NCI-H2171 treated with DMSO at 0.1 percent for 48 hours (cell line): Measurements from ENCODE around the gene UPF1.
A peak's percentile ranks its signal among the peaks of the same experiment; 100 is the strongest.

ENCODE experiments used
- DNase-seq: peaks from one replicate; lab custom pipeline; 2025; lab: John Stamatoyannopoulos, UW

Gene UPF1

DNA sequence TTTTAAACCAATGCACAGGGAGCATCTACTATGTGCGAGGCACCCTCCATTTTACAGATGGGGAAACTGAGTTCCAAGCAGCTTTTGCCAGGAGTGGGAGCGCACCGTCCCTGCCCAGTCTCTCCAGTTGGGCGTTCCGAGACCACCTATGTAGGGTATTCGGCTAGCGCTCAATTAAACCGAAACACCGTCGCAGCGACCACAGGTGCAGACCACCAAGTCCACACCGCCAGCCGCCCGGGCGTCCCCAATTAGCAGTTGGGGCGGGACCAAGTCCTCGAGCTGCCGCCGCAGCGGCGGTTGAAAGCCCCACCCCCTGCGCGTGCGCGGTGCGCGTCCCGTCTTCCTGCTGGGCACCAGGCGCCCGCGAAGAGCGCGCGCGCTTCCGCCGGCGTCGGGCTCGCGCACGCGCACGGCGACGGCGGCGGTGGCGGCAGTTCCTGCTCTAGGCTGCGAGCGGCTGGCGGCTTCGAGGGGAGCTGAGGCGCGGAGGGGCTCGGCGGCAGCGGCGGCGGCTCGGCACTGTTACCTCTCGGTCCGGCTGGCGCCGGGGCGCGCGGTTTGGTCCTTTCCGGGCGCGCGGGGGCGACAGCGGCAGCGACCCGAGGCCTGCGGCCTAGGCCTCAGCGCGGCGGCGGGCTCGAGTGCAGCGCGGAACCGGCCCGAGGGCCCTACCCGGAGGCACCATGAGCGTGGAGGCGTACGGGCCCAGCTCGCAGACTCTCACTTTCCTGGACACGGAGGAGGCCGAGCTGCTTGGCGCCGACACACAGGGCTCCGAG, at the start of gene UPF1:
Gene UPF1, plus strand, starts transcription at position 436 of the 782 bp plus-strand sequence. Its CDS starts 251 bp downstream, at position 687.
- peak; percentile 89 for DNase-seq

DNA sequence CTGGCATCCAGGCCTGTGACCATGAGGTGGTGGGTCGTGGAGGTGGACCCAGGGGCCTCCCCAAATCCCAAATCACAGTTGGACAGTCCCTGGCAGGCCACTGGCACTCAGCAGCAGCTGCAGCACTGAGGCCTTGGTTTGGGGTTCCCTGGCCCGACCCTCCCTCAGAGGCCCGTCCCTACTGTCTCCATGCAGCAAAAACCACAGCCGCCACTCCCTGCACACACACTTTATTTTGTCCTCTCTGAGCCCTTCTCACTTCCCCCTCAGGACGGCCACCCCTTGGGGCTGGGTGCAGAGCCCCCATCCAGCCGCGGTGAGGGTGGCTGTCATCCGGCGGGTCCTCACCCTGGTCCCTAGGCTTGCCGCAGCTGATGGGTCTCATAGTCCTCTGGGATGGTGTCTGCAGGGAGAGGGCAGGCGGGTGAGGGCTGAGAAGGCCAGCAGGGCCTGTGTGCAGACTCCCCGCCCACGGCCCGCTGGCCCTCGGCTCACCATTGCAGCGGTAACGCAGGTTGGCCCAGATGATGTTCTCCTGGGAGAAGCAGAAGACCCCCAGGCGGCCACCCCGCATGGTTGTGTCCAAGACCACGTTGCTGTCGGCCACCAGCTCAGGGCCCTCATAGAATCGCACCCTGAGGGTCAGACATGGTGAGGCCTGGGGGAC, 49.1 kb upstream of the UPF1 start:
- DNase-seq: no peak

DNA sequence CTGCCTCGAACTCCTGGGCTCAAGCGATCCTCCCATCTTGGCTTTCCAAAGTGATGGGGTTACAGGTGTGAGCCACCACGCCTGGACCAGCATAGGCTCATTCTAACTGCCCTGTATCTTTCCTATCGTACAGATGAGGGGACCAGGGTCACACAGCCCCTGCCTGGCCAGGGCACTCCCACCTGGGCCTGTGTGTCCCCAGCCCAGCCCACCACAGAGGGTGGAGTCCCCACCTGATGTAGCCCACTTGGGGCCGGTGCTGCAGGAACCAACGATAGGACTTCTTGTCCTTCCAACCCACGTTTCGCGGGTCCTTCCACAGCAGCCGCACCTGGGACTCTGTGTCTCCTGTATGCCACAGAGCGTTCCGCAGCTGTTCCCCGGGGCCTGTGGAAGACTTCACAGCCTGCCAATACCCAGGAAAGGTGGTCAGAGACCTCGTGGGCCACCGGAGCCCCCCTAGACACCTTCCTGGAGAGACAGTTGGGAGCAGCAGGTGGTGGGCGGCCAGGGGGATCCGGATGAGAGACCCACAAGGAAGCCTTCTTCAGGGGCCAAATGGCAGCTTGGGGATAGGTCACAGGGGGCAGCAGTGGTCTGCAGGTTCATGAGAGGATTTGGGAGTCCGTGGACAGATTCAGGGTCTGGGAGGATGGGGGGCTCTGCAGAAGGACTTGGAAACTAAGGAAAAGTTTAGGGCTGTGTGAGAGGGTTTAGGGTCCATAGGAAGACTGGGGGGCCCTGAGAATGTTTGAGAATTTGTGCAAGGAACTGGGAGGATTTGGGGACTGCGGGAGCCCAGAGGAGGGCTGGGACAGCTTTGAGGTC, 47.6 kb upstream of the UPF1 start:
- DNase-seq: no peak

DNA sequence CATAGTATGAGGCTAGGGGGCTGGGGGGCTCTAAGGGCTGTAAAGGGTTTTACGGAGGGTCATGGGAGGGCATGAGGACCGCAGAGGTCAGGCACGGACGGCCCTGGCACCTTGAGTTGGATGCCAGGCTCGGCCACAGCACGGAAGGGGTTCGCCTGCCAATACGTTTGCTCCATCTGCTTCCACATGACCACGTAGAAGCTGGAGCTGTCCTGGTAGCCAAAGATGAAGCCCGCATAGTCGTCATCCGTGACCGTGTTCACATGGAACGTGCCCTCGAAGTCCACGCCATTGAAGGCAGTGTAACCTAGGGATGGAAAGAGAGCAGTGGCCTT, 47.0 kb upstream of the UPF1 start:
- DNase-seq: no peak

DNA sequence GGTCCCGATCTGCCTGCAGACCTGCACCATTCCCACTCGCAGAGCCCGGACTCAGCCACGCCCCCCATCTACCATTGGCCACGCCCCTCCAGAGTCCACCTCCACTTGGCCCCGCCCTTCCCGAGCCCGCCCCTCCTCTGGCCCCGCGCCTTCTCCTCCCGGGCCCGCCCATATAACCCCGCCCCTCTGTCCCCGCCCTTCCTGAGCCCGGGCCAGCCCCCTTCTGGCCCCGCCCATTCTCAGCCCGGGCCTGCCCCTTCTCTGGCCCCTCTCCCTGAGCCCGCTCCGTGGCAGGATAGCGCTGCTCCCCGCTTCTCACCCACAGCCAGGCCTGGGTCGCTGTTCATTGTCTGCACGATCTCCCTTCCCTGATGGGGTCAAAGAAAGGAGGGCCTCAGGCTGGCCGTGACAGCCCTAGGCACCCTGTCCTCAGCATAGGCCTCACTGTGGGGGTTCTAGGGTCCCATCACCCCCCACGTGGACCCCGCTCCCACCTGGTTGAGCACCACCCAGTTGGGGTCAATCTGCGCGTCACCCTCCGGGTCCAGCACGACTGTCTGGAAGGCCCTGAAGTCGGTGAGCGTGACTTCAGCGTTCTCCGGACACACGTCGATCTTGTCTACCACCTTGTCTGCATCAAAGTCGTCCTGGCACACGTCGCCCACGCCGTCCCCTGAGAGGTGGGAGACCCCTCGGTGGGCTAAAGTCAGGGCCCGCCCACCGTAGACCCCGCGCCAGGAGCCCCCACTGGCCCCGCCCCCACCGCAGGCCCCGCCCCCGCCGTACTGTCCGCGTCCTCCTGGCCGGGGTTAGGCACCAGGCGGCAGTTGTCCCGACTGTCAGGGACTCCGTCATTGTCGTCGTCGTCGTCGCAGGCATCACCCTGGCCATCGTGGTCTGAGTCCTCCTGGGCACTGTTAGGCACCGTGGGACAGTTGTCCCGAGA, 46.3 kb upstream of the UPF1 start:
- DNase-seq: peak; percentile 40

DNA sequence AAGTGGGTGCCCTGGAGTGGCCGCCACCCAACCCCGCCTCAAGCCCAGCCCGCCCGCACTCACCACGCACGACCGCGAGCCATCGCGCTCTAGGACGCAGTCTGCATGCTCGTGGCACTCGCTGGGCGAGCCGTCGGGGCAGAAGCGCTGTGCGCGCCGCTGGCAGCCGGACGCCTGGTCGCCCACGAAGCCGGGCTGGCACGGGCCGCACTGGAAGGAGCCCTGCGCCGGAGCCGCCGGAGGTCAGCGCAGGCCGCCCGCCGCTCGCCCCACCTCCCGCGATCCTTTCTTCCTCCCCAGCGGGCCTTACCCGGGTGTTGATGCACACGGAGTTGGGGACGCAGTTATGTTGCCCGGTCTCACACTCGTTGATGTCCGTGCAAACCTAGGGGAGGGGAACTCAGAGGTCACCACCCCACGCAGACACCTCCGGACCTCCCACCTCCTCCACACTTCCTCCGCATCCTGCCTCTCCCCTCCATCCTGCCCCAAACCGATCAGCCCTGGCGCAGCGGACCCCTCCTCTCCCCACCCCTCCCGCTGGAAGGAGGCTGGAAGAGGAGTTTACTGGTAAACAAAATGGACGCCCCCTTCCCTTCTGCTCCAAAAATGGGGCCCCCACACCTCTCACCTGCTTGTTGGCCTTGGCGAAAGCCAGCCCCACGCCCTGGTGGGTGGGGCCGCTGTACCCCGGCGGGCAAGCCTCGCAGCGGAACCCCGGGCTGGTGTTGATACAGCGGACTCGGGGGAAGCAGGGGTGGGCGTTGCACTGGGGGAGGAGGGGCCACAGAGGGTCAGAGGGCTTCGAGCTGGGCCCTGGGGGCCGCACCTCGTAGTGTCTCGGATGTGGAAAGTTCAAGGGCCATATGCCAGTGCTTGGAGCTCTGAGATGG, 43.0 kb upstream of the UPF1 start:
- DNase-seq: no peak

DNA sequence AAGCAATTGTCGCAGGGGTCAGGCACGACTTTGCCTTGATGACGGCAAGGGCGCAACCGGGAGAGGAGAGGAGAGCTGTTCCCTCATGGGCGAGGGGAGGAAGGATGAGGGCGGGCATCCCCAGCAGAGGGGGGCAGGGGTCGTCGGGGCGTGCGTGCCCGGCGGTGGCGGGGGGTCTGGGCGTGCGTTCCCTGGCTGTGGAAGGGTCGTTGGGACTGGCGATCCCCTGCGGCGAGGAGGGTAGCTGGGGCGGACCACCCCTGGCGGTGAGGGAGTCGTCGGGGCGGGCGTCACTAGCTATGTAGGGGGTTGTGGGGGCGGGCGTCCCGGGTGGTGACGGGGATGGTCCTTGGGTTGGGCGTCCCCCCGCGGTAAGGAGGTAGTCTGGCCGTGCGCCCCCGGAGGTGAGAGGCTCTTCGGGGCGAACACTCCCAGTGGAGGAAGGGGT, 42.3 kb upstream of the UPF1 start:
- DNase-seq: no peak

DNA sequence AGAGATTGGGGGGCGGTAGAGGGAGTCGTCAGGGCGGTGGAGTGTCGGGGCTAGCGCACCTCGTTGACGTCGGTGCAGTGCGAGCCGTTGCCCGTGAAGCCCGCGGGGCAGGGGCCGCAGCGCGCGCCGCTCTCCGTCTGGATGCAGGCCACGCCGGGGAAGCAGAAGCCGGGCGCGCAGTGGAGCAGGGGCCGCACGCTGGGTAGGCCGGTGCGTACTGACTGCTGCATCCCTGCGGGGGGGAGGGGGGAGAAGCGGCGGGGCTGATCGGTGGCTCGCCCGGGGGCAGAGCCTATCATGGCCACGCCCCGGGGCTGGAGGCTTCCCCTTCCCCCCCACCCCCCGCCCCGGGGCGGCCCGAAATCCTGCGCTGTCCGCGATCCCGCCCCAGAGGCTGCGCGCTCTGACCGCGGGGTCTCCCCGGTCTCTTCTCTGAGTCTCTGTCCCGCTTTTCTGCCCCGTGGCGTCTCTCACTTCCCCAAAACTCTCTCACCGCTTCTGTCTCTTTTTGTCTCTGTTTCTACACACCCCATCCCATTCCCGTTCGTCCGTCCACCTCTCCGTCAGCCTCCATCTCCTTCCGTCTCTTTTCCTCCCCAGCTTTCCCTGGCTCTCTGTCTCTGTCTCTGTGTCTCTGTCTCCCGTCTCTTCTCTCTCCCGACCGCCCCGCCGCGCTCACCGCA, 41.7 kb upstream of the UPF1 start:
- DNase-seq: no peak

DNA sequence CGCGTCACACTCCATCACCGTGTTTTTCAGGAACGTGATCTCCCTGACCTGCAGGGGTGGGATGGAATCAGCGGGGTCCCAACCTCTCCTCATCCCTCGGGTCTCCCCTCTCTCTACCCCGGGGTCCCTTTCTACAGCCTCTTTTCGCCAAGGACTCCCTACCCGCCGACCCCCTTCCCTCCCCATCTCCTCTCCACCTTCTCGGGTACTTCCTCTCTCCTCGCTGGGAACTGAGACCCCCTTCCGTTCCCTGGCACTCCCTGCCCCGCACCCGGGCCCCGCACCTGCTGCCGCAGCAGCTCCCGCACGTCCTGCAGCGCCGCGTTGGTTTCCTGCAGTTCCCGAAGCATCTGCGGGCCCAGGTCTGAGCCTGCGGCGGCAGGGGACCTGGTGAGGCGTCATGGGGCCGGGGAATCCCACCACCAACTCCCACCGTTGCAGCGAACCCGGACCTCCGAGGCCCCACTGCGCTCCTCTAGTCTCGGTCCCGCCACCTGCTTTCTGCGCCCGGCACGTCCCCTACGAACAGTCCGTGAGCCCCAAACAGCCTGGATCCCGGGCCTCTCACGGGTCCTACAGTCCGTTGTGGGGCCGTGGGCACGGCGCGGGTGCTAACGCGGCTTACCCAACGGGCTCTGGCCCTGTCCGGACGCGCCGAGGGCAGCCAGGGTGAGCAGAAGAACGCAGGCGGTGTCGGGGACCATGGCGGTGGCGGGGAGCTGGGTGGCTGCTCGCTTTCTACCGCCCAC, 41.0 kb upstream of the UPF1 start, which contains the start of gene COMP:
Gene COMP, minus strand, starts transcription at position 740 of the 749 bp plus-strand sequence. Its CDS starts 36 bp downstream, at position 704.
- DNase-seq: no peak

DNA sequence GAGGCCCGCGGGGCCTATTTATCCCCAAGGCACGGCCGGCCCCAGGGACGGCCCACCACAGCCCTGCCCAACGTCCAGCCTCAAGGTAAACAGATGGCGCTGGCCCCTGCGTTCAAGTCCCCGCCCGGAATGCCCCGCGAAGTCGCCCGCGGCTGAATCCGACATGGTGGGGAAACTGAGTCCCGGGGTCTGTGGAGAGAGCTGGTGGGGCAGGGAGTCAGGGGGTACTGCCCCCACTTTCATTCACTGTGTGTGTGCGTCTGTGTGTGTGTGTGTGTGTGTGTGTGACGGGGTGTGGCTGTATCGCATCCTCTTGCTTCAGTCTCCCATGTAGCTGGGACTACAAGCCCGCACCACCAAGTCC, 40.5 kb upstream of the UPF1 start:
- DNase-seq: no peak

DNA sequence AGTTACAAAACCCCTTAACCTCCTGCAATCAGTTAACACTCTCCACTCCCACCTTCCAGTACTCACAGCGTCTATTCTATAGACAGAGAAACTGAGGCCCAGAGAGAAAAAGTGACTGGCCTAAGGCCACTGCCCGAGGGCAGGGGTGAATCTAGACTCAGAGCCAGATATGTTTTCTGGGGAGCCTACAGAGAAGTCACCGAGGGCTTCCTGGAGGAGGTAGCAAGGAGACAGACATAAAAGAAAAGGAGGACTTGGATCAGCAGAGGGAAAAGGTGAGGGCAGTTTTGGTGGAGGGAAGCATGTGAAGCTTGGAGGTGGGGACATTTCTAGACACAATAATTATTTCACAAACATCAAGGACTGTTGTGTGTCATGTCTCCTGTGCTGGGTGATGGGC, 39.1 kb upstream of the UPF1 start:
- no peak for DNase-seq

DNA sequence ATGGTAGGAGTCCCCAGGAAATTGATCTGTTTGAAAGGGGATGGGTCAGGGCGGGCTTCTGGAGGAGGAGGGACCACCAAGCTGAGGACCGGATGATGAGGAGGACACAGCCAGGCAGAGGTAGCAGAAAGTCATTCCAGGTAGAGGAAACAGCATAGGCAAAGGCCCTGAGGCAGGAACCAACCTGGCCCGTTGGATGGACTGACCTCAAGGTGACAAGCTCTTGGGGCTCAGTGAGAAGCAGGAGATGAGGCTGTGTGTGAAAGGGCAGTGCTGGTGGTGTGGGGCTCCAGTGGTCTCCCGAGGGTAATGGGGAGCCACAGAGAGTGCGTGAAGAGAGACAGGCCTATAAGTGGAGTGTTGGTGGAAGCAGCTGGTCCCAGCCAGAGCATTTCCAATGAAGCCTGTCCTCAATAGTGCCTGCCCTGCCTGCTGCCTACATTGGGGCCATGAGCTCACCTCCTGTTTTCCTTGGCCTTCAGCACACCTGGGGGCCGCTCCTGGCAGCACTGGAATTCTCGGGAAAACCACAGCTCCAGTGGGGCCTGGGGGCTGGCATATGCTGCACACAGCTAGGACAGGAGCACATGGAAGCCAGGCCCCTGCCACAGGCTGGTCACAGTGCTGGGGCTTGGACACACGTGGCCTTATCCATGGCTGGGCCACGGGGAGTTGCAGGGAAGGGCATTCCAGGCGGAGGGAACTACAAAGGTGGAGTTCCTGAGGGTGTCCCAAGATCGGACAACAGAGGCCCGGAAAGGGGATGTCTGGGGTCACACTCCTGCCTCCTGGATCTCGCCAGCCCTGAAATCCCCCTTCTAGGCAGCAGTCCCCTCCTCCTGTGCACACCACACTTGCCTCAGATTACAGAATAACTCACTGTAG, 38.4 kb upstream of the UPF1 start:
- no peak for DNase-seq

DNA sequence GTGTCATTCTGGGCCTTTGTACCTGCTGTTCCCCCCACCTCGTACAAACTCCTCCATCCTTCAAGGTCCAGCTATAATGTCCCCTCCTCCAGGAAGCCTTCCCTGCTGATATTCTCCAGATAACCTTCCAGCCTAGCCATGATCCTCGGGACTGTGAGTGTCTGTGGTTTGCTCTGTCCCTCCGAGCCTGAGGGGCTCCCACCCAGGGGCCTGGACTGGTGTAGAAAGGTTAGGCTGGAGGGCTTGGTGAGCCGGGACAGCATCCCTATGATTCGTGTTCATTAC, 37.8 kb upstream of the UPF1 start:
- no peak for DNase-seq

DNA sequence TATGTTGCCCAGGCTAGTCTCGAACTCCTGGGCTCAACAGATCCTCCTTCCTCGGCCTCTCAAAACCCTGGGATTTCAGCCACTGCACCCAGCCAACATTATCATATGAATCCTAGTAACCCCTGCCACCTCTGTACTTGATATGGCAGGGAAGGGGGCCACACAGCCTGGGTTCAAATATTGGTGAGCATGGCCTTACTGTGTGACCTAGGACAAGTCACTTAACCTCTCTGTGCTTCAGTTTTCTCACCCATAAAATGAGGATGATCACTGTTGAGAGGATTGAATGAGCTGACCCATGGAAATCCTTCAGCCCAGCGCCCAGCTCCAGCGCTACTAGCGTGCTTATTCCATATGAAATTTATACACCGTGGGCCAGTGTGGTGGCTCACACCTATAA, 37.1 kb upstream of the UPF1 start:
- no peak for DNase-seq

DNA sequence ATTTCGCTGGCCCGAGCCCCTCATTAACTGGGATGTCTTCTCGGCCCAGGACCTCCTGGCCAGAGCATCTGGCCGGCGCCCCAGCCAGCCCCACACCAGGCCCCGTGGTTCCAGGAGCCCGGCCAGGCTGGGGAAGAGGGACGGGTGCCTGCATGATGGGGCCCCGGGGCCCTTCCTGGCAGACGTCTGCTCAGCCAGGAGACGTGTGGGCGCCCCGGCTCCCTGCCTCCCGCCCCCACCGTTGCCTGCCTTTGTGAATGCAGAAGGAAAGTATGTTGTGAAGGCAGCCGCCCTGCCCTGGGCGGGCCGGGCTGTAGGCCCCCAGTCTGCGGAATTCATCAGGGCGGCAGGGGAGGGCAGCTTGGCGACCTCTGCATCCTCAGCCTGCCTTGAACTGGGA, 36.2 kb upstream of the UPF1 start:
- DNase-seq: no peak

DNA sequence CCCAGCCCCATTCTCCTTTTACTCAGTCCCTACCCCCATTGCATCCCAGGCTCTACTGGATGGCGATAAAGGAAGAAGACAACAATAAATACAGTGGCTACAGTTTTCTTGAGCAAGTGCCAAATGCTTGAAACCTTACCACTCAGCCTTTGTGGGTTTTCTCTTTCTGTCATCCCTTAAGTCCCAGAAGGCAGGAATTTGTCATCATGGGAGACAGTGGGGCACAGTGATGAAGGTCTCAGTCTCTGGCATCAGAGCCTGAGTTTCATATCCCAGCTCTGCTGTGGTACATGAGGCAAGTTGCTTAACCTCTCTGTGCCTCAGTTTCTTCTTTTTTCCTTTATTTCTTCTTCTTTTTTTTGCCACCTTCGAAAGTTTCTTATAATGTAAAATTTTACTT, 35.5 kb upstream of the UPF1 start:
- no peak for DNase-seq

DNA sequence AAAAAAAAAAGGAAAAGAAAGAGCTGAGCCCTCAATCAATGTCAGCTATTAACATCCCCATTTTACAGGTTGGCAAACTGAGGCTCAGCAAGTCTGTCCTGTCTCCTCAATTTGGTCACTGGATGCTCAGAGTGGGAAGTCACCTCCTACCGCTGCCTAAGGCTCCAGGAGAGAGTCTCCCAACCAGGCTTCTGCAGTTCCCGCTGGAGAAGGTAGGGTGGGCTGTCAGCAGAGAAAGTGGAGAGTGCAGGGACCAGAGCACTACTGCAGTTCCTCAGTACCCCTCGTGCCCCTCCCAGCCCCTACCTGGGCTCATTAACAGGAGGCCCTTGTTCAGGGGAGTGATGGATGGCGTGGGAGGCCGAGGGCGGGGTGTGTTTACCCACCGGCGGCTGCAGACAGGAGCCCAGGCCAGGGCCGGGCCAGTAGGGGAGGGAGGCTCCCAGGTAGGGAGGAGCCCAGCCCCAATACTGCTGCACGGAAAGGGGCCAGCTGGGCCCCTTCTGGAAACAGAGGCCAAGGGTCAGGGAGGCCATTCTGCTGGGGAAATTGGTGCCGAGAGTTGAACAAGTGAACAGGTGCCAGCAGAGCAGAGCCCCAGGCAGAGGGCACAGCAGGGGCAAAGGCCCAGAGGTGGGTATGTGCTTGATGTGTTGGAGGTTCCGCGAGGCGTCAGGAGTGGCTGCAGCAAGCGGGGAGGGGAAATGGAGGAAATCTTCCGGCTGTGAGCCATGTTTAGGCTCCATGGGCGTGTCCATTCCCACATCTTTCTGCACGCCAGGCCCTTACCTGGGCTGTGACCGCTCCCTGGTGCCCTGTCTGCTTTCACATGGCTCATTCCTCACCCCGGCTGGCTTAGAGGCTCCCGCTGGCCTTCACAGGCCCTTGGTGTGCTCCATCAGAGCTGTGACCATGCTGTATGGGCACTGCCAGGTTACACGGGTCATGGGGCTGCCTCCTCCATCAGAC, 33.1 kb upstream of the UPF1 start:
- DNase-seq: no peak
